Colon (tissue), 2 donors: ENCODE data around the gene SPTBN4.

Source experiments
- FAIRE-seq: peaks from 2 replicates; lab custom pipeline; 2012; peaks lifted over from hg19 to GRCh38; lab: Jason Lieb, UNC
- donor health status: control.
- donor health status: control.

Gene SPTBN4

GRCh38 chr19:40565910-40566495 is 99.2 kb downstream of the SPTBN4 start:
- no peak for FAIRE-seq

- no peak for FAIRE-seq
Observed at GRCh38 chr19:40567040-40567749, 100.4 kb downstream of the SPTBN4 start.

GRCh38 chr19:40567750-40568494 is 101.1 kb downstream of the SPTBN4 start:
- FAIRE-seq: no peak

- no peak for FAIRE-seq
Observed at GRCh38 chr19:40570313-40571004, 103.7 kb downstream of the SPTBN4 start.

- no peak for FAIRE-seq
Observed at GRCh38 chr19:40571005-40571318, 104.2 kb downstream of the SPTBN4 start.

- FAIRE-seq: no peak
Observed at GRCh38 chr19:40571831-40572495, 105.2 kb downstream of the SPTBN4 start.

GRCh38 chr19:40575326-40575725 is 108.5 kb downstream of the SPTBN4 start:
- no peak for FAIRE-seq

- FAIRE-seq: no peak
Observed at GRCh38 chr19:40576151-40576584, 109.4 kb downstream of the SPTBN4 start.

- no peak for FAIRE-seq
Observed at GRCh38 chr19:40576585-40577451, 110.0 kb downstream of the SPTBN4 start, which contains the start of gene SHKBP1. TSS of gene SHKBP1 (plus strand) at chr19:40576873. CDS start at chr19:40576900, 27 bp downstream.

- FAIRE-seq: no peak
Observed at GRCh38 chr19:40578442-40578908, 111.7 kb downstream of the SPTBN4 start.

GRCh38 chr19:40580619-40581018 is 113.8 kb downstream of the SPTBN4 start:
- FAIRE-seq: no peak

- FAIRE-seq: no peak
Observed at GRCh38 chr19:40581531-40581930, 114.7 kb downstream of the SPTBN4 start.

- FAIRE-seq: no peak
Observed at GRCh38 chr19:40582467-40582866, 115.7 kb downstream of the SPTBN4 start.

GRCh38 chr19:40583283-40583682 is 116.5 kb downstream of the SPTBN4 start:
- no peak for FAIRE-seq

GRCh38 chr19:40584007-40584406 is 117.2 kb downstream of the SPTBN4 start:
- FAIRE-seq: no peak

GRCh38 chr19:40585241-40585981 is 118.6 kb downstream of the SPTBN4 start:
- FAIRE-seq: no peak

- FAIRE-seq: no peak
Observed at GRCh38 chr19:40585982-40586422, 119.2 kb downstream of the SPTBN4 start.

- no peak for FAIRE-seq
Observed at GRCh38 chr19:40586611-40587010, 119.8 kb downstream of the SPTBN4 start.

GRCh38 chr19:40588110-40588854 is 121.5 kb downstream of the SPTBN4 start:
- FAIRE-seq: no peak
